ENCODE measurements around the gene FKBP5. TPM values are rescaled to one million over a fixed set of nuclear protein-coding genes. Genes with fewer than 3 reads are reported as not detected.

The FKBP5 gene
- polyA plus RNA-seq, 1 experiment: 7.6 TPM

- H3K9me3 ChIP-seq (ENCODE audit: control insufficient read depth, insufficient read depth, low read length): no peaks in the 10 kb centered on the region
- POLR2A ChIA-PET: no interaction called here
- TF ChIP-seq CTCF (IDR thresholded peaks at IDR 0.05; ENCODE audit: low read depth, low read length): no peak
- CTCF ChIA-PET: no interaction called here
- H3K27ac ChIP-seq (ENCODE audit: low read depth, low read length): no peak overlapping the region
- no peak for DNase-seq (ENCODE audit: low read depth, low spot score)
- no peaks in the 10 kb centered on the region for H3K27me3 ChIP-seq (ENCODE audit: control insufficient read depth, insufficient read depth, low read length)
- H3K4me3 ChIP-seq (ENCODE audit: low read depth, low read length): no peak overlapping the region
Observed at GRCh38 chr6:35718911-35719381, 30.2 kb upstream of the FKBP5 start.

- DNase-seq (ENCODE audit: low read depth, low spot score): no peak
- Histone ChIP-seq H3K9me3 (ENCODE audit: control insufficient read depth, insufficient read depth, low read length) (no peaks in the 10 kb centered on the region), H3K27ac (ENCODE audit: low read depth, low read length) (no peak overlapping the region), H3K27me3 (ENCODE audit: control insufficient read depth, insufficient read depth, low read length) (no peaks in the 10 kb centered on the region), H3K4me3 (ENCODE audit: low read depth, low read length) (no peak overlapping the region)
- POLR2A ChIA-PET: no interaction called here
- TF ChIP-seq CTCF (IDR thresholded peaks at IDR 0.05; ENCODE audit: low read depth, low read length): no peak
- CTCF ChIA-PET: no interaction called here
Observed at GRCh38 chr6:35718375-35718736, 29.6 kb upstream of the FKBP5 start.

- ChIA-PET CTCF (no interaction called here), POLR2A (no interaction called here)
- TF ChIP-seq CTCF (IDR thresholded peaks at IDR 0.05; ENCODE audit: low read depth, low read length): no peak
- Histone ChIP-seq H3K27ac (ENCODE audit: low read depth, low read length) (no peak overlapping the region), H3K4me3 (ENCODE audit: low read depth, low read length) (no peak overlapping the region), H3K9me3 (ENCODE audit: control insufficient read depth, insufficient read depth, low read length) (no peaks in the 10 kb centered on the region), H3K27me3 (ENCODE audit: control insufficient read depth, insufficient read depth, low read length) (no peaks in the 10 kb centered on the region)
- no peak for DNase-seq (ENCODE audit: low read depth, low spot score)
Observed at GRCh38 chr6:35717449-35718374, 29.0 kb upstream of the FKBP5 start.

- peaks cover 1% of the 10 kb centered on the region for H3K27me3 ChIP-seq (ENCODE audit: control insufficient read depth, insufficient read depth, low read length)
- no peak overlapping the region for H3K27ac ChIP-seq (ENCODE audit: low read depth, low read length)
- ChIA-PET CTCF (no interaction called here), POLR2A (interaction anchor here (0.6 kb wide), 1 partner anchor 127 kb away, joined by 6 read pairs; no protein-coding TSS in a partner anchor)
- H3K9me3 ChIP-seq (ENCODE audit: control insufficient read depth, insufficient read depth, low read length): no peaks in the 10 kb centered on the region
- TF ChIP-seq CTCF (IDR thresholded peaks at IDR 0.05; ENCODE audit: low read depth, low read length): no peak
- DNase-seq (ENCODE audit: low read depth, low spot score): no peak
- no peak overlapping the region for H3K4me3 ChIP-seq (ENCODE audit: low read depth, low read length)
Observed at GRCh38 chr6:35716798-35717197, 28.1 kb upstream of the FKBP5 start.
